GM10847 (cell line): ENCODE results near the gene SLC1A4.

Experiments used
- POLR2A ChIP-seq: IDR thresholded peaks from 2 replicates; pipeline ENCODE4 v1.6.1; 2011; ENCODE audit not compliant: insufficient read length; ENCODE audit errors: extremely low read depth

SLC1A4 gene

DNA sequence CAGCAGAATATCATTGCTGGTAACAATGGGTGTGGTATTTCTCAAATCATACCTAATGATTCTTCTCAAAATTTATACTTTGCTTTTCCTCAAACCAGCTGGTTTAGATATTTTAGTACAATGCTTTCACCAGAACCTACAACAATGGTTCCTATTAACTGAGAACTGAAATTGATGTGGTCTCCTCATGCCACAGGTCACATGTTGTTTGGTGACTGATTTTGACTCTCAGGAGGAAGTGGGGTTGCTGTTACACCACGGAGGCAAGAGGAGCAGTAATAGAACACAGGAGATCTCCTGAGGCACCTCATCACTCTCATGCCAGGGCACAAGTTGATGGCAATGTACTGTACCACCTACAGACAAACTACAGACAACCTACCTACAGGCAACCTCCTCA is 64.0 kb downstream of the SLC1A4 start:
- no peak for TF ChIP-seq POLR2A

DNA sequence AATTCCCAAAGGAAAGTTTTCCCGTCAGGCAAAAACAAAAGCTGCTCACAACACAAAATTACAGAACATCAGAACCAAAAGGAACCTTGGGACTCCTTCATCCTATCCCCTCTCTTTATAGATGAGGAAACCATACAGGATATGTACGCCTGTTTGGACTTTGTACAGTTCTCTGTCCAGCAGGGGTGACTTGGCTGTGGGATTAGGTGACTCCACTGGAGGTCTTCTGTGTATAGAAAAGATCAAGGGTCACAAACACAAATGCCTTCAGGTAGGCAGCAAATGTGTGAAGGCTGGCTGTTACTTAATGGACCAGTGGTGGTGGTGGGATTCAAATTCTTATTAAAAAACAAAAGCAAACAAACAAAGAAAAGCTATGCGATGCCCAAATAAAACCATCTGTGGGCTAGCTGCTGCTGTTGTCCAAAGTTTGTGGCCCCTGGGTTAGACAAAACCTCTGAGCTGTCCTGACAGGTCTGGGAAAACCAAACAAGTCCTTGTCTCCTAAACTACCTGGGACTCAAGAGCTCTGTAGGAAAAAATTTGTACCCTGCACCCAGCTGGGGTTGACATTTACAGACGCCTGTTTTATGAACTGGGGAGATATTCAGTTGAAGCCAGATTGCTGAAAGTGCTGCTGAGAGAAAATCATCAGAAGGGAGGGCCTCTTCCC is 65.7 kb downstream of the SLC1A4 start:
- TF ChIP-seq POLR2A, result no peak

DNA sequence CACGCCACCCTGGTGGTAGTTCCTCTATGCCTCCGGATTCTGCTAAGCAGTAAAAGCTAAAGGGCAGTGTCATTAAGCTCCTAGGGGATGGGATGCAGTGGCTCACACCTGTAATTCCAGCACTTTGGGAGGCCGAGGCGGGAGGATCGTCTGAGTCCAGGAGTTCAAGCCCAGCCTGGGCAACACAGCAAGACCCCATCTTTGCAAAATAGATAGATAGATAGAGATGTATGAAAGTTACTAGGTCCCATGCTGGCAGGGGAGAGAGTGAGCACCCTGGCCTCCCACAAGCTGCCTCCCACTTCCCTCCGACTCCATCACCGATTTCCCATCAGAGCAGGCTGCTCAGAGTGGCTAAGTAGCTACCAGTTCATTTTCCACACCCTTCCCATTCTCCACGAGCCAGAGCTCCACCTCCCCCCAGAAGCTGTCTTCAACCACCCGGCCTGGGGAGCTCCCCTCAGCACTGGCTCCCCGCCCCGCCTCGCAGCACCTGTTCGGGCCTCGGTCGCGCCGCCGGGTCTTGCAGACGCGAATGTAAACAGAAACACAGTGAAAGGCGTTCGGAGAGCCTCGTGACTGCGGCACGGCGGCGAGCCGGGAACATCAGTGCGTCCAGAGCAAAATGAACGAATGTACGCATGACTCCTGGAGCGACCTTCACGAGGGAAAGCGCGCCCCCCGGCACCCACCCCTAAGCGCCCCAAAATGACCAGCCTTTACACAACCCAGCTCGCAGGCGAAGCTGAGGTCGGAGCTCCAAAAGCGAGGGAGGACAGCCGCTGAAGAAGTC is 66.4 kb downstream of the SLC1A4 start:
- no peak for TF ChIP-seq POLR2A

DNA sequence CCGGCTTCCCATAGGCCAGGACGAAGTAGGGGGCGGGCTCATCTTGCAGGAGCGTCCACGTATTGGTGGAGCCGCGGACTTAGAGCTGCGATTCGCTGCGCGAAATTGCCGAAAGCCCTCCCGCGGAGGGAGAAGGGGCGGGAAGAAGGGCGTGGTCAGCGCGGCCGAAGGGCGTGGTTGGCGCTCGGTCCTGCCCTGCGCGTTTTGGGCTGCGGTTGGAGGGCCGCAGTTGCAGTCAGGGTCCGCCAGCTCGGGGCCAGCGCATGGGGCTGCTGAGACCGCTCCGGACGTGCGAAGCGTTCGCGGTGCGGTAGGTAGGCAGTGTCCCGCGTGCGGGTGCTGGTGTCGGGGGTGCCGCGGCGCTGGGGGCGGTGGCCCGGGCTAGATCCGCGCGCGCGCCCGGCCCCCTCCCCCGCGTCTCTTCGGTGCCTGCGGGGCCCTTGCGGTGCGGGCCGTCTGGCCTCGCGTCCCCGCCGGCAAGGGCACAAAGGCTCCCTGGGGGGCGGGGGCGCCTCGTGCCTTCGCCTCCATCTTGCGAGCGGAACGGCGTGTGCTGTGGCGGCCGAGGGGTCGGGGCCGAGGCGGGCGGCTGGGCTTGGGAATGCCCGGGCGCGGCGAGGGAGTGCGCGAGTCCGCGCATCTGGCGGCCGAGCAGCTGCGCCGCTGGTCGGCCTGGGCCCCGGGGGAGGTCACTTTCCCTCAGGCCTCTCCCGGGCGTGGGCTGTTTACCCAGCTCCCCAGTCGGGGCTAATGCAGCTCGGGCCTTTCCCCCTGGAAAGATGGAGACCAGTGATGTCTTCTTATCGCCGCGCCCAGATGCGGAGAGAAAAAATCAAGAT is 67.2 kb downstream of the SLC1A4 start, which contains the start of gene CEP68:
Gene CEP68, plus strand, starts transcription at position 202 of the 839 bp plus-strand sequence. CDS start 13,029 bp downstream, outside the sequence.
- TF ChIP-seq POLR2A, result peak; percentile 68

DNA sequence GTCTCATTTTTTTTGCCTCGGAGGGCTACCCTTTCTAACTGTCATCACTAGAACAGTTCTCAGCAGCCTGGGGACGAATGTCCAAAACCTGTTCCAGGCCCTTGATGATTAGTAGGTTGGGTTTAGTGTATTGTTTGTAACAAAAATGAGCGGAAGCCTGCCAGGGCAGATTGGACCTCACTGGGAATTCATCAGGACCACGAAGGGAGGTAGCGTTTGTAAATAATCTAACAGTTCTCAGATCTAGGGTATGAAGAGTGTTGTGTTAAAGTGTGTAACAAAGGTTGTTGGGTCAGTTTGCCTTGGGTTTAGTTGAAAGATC is 67.8 kb downstream of the SLC1A4 start:
- no peak for TF ChIP-seq POLR2A

DNA sequence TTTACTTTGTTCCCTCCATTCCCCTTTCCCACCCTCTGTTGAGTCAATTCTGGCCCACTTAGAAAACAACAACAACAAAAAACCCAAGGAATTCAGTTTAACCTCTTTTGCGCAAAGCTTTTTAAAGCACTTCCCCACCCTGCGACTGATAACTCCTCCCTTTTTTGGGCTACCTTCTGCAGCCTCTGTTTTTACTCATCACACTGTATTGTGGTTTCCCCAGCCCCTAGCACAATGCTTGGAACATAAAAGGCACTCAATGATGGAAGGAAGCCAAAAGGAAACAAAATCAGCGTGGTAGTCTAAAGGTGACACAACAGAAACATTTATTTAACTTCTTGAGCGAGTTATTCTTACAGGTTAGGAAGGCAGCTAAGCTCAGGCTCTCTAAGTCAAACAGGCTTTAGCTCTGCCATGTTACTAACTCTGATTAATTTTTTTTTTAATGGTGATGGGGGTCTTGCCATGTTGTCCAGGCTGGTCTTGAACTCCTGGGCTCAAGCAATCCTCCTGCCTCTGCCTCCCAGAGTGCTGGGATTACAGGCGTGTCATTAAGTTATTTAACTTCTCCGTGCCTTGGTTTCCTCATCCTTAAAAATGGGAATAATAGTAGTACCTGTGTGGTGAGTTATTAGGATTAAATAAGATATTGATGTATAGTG is 68.3 kb downstream of the SLC1A4 start:
- no peak for TF ChIP-seq POLR2A

DNA sequence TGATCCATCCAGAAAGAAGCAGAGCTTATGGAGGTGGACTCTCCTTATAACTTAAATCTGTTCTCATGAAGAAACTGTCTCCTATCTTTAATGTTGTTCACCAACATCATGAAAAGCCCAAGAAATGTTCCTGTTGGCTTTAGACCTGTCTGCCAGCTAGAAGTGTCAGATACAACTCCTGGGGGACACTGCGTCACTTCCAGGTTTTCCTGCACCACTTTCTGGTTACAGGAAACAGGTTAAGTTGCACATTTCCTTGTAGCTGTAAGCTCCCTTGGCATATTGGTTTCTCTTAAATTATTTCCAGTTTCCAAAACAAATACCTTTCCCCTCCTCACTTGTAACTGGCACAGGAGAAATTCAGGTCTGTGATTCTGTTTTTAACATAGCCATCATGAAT is 69.9 kb downstream of the SLC1A4 start:
- TF ChIP-seq POLR2A, result no peak

DNA sequence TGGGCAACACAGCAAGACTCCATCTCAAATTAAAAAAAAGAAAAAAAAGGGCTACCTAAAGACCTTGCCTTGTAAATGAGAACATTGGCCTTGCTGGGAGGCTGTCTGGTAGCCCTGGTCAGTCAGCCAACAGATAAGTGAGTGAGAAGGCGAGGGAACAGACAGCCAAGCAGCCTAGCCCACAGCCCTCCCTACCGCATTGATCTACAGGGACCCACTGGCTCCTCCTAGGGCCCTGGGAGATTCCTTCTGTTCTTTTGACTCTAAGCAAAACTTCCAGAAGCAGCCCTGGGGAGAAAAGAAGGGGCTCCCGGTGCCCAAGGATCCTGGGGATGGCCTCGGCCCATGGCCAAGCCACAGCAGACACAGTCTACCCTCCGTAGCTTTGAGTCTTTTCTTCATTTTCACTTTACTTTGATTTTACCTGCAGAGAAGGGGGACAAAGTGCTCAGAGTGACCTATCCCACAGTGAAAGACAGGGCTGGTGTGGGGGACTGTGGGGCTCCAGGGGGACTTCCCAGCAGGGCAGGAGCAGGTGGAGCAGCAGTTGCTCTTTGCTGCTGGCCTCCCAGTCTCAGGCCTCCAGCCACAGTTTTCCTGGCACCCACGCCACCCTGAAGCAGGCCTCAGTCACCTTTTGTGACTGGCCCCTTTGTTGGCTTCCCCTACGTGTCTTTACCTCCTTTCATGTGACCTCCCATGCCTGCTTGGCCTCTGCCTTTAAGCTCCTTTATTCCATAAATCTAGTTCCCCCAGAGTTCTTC is 72.1 kb downstream of the SLC1A4 start:
- no peak for TF ChIP-seq POLR2A

DNA sequence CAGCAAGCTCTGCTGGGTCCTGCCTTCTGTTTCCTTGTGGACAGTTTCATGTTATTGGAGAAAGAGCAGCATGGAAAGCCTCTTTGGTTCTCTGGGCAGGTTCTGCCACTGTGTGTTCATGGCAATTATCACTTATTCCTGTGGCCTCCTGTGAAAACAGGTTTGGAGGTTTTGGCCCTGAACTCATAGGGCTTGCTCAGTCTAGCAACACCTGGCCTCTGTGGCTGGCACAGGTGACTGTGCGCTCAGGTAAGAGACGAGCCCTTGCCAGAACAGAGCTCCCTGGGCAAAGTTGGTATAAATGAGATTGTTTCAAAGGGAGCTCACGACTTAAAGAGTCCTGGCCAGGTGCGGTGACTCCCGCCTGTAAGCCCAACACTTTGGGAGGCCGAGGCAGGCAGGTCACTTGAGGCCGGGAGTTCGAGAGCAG is 72.7 kb downstream of the SLC1A4 start:
- no peak for TF ChIP-seq POLR2A

DNA sequence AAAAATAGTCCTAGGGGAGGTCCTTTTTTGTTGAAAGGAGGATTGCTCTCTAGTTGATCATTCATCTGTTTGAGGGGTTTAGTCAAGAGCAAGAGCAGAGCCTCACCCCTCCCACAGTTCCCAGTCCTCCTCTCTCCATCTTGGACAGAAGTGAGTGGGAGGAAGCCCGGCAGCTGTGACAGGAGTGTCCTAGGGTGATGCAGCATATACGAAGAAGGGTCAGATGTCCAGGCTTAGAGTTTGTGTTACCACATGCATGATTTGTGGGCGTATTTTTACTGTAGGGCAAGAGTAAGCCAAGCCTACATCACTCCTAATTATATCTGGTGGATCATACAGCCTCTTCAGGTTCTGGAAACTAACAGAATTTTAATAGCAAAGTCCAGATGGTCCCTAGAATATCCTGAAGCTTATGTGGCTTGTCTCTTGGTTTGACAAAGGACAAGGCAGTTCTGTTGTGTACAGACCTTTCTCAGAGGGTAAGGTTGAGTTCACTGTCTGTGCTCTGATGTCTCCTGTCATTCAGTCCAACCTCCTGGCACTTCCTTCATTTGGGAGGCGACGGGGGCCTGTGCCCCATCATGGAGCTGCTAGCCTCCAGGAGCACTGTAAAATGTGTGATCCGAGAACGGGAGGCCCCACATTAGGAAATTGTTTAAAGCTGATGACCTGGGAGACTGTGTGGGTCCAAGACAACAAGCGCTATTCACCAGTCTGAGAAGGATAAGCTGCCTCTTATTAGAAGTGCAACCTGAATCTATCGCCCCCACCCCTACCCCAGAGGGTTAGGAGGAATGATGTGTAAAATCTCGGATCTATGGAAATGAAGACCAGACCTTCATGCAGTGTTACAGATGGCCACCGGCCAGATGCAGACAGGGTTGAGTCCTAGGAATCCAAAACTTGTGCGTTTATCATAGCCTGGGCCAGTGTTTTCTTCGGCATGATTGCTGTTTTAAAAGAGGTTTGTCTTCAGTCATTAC is 73.9 kb downstream of the SLC1A4 start:
- no peak for TF ChIP-seq POLR2A

DNA sequence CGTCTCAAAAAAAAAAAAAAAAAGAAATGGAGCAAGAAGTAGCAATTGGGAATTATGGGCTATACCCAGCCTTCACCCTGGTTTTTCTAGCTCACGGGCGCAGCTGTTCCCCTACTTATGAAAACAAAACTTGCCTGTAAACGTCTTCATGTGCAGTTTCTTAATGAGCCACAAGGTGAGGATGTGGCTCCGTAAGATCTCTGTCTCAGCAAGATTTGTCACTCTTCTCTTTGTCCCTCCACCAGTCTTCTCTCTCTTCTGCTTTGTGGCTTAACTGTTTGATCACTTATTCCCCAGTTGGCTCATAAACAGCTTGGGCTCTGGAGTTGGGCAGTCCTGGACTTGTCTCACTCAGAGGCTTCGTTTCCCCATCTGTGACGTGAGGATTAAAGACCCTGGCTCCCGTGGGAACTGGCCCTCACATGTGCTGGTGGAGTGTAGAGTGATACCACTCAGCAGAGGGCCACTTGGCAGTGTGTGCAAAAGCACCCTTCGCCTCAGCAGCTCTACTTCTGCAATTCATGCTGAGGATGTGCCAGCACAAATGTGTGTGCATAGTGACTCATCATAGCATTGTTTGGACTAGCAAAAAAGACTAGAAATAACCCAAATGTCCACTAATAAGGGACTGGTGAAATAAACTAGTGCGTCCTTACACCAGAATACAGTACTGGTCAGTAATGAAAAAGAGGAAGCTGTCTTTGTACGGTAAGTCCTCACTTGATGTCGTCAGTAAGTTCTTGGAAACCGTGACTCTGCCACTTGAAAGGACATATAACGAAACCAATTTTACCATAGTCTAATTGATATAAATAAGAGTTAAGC is 75.7 kb downstream of the SLC1A4 start:
- TF ChIP-seq POLR2A, result no peak

DNA sequence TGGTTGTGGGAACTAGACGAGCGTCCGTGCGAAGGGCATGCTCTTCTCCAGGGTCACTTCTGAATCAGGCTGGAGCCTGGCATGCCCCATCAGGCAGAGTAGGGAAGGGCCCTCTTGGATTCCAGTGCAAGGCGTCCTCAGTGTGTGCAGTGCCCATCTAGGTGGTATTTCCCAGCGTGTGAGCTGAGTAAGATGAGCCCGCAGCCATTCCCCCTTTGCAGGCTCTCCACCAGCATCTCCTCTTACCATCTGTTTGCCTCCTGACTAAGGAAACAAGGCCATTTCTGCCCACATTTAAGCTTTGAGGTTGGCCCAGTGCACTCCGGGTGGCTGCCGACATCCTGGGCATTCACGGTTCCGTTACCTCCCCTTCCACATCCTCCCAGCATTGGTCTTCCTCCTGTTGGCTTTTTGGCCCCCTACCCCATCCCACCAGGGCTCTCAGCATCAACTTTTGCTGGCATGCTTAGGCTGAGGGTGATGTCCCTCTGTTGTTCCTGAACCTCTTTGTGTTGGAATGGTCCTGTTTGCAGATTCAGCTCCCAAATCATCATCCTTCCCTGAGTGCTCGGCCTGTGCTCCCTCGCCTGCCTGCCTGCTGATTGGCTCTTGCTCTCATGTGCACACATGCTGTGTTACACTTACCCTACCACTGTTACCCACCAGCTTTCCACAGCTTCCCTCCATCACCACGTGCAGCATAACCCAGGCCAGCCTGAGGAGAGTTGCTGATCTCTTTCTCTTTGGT is 78.8 kb downstream of the SLC1A4 start:
- TF ChIP-seq POLR2A, result no peak
